ENCODE measurements around the gene SLC6A6.

GRCh38 chr3:14377838-14378169 lies 24.6 kb upstream of the SLC6A6 start:
- no peak for TF ChIP-seq POLR2A (IDR thresholded peaks at IDR 0.05)
- TF ChIP-seq CTCF (IDR thresholded peaks at IDR 0.05 in 8 of 11, conservative IDR thresholded peaks at IDR 0.05 in 3 of 11) = no peak

All from spleen (tissue), 7 donors.